ENCODE measurements around the gene CHMP4A. TPM values are rescaled to one million over a fixed set of nuclear protein-coding genes. Genes with fewer than 3 reads are reported as not detected.

CHMP4A gene, protein sequence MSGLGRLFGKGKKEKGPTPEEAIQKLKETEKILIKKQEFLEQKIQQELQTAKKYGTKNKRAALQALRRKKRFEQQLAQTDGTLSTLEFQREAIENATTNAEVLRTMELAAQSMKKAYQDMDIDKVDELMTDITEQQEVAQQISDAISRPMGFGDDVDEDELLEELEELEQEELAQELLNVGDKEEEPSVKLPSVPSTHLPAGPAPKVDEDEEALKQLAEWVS
- 10 to 100 TPM; 56.1 to 58.4 (median 56.9) TPM for polyA plus RNA-seq (ENCODE audit: insufficient read length in 3 of 3)
- long read RNA-seq, donor 1, transcript CHMP4A-201 (6 exons, 1,393 nt): major isoform, 19 of 27 reads
- long read RNA-seq, donor 1, partial matches to known transcripts: 6 of 27 reads
- long read RNA-seq, donor 1, other reads (novel, unspliced or antisense): 0 of 27 reads
- long read RNA-seq, donor 2, transcript CHMP4A-201 (6 exons, 1,393 nt): major isoform, 15 of 16 reads
- long read RNA-seq, donor 2, partial matches to known transcripts: 0 of 16 reads
- long read RNA-seq, donor 2, other reads (novel, unspliced or antisense): 0 of 16 reads
- long read RNA-seq, donor 3, transcript CHMP4A-201 (6 exons, 1,393 nt): major isoform, 31 of 35 reads
- long read RNA-seq, donor 3, partial matches to known transcripts: 0 of 35 reads
- long read RNA-seq, donor 3, other reads (novel, unspliced or antisense): 0 of 35 reads
- long read RNA-seq, donor 4, transcript CHMP4A-201 (6 exons, 1,393 nt): major isoform, 29 of 34 reads
- long read RNA-seq, donor 4, partial matches to known transcripts: 0 of 34 reads
- long read RNA-seq, donor 4, other reads (novel, unspliced or antisense): 0 of 34 reads
- long read RNA-seq, donor 5: 0 reads
- long read RNA-seq, donor 6, transcript CHMP4A-201 (6 exons, 1,393 nt): major isoform, 15 of 20 reads
- long read RNA-seq, donor 6, partial matches to known transcripts: 0 of 20 reads
- long read RNA-seq, donor 6, other reads (novel, unspliced or antisense): 0 of 20 reads
- long read RNA-seq, donor 7, transcript CHMP4A-201 (6 exons, 1,393 nt): major isoform, 28 of 28 reads
- long read RNA-seq, donor 7, partial matches to known transcripts: 0 of 28 reads
- long read RNA-seq, donor 7, other reads (novel, unspliced or antisense): 0 of 28 reads
- long read RNA-seq, donor 8: 0 reads
- long read RNA-seq, donor 9, transcript CHMP4A-201 (6 exons, 1,393 nt): major isoform, 24 of 26 reads
- long read RNA-seq, donor 9, partial matches to known transcripts: 0 of 26 reads
- long read RNA-seq, donor 9, other reads (novel, unspliced or antisense): 0 of 26 reads
- long read RNA-seq, donor 10, transcript CHMP4A-201 (6 exons, 1,393 nt): major isoform, 24 of 30 reads
- long read RNA-seq, donor 10, partial matches to known transcripts: 0 of 30 reads
- long read RNA-seq, donor 10, other reads (novel, unspliced or antisense): 0 of 30 reads
- long read RNA-seq, donor 11, transcript CHMP4A-201 (6 exons, 1,393 nt): major isoform, 24 of 25 reads
- long read RNA-seq, donor 11, partial matches to known transcripts: 0 of 25 reads
- long read RNA-seq, donor 11, other reads (novel, unspliced or antisense): 0 of 25 reads
- long read RNA-seq, donor 12, transcript CHMP4A-201 (6 exons, 1,393 nt): major isoform, 9 of 11 reads
- long read RNA-seq, donor 12, partial matches to known transcripts: 0 of 11 reads
- long read RNA-seq, donor 12, other reads (novel, unspliced or antisense): 0 of 11 reads
- long read RNA-seq, donor 13: 0 reads
- long read RNA-seq, donor 14, transcript CHMP4A-201 (6 exons, 1,393 nt): major isoform, 23 of 27 reads
- long read RNA-seq, donor 14, partial matches to known transcripts: 0 of 27 reads
- long read RNA-seq, donor 14, other reads (novel, unspliced or antisense): 0 of 27 reads
- long read RNA-seq, donor 15, transcript CHMP4A-201 (6 exons, 1,393 nt): major isoform, 15 of 26 reads
- long read RNA-seq, donor 15, partial matches to known transcripts: 10 of 26 reads
- long read RNA-seq, donor 15, other reads (novel, unspliced or antisense): 0 of 26 reads
- long read RNA-seq, donor 16, transcript CHMP4A-201 (6 exons, 1,393 nt): major isoform, 68 of 89 reads
- long read RNA-seq, donor 16, partial matches to known transcripts: 15 of 89 reads
- long read RNA-seq, donor 16, other reads (novel, unspliced or antisense): 0 of 89 reads

DNA sequence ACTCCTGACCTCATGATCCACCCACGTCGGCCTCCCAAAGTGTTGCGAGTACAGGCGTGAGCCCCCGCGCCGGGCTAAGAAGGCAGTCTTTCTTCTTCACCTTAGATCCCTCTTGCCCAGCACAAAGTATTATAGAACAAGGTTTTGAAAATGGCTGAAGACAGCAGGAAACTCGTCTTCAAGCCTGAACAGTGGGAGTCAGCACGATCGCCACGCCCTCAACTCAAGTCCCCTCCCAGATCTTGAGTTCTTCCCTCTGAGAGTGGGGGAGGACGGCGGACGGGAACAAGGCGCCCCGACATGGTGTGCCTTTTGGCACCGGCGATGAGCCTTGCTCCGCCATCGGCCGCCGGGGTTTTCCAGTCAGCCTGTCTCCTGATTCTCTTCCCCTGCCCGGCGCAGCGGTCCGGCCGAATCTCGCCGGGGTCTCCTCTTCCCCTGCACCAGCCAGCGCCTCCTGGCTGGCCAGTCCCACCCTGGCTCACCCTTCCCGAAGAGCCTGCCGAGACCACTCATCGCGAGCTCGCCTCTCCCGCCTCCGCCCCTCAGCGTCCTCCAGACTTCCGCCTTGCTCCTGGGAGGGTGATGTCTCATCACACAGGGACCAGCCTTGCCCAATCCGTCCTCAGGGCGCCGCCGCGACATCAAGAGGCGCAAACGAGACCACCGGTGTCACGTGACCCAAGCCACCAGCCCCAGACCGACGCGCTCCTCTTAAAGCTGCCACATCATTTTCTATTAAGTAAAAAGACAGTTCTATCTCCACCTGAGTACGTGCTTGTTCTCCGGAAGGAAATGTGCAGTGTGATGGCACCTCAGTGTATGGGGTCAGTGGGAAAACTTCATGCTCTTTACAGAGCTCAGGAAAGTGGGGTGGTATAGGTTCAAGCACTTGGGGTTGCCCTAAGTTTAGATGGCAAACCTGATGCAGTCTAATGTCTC, at the start of gene CHMP4A:
TSS of gene CHMP4A (minus strand) at position 565 of the 942 bp plus-strand sequence. CDS start at position 516, 49 bp downstream.
- DNase-seq (ENCODE audit: extremely low read depth in 1 of 11, low read depth in 9 of 11, low spot score in 4 of 11): peak; percentile 87 to 97 (median 94)

DNA sequence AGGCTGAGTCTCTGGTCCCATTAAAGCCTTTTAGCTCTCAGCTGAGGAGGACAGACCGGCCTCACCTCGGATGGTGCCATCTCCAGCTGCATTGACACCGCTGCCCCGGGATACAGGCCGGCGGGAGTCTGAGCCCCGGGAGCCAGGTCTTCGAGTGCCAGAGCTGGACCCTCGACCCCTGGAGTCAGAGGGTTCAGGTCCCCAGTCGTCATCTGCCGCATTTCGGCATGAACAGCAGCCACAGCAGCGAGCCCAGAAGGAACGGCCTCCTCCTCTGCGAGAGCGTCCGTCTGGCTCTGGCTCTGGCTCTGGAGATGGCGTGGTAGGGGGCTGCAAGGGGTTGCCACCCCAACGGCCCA, 48.7 kb upstream of the CHMP4A start:
- no peak for DNase-seq (ENCODE audit: extremely low read depth in 1 of 11, low read depth in 9 of 11, low spot score in 4 of 11)

DNA sequence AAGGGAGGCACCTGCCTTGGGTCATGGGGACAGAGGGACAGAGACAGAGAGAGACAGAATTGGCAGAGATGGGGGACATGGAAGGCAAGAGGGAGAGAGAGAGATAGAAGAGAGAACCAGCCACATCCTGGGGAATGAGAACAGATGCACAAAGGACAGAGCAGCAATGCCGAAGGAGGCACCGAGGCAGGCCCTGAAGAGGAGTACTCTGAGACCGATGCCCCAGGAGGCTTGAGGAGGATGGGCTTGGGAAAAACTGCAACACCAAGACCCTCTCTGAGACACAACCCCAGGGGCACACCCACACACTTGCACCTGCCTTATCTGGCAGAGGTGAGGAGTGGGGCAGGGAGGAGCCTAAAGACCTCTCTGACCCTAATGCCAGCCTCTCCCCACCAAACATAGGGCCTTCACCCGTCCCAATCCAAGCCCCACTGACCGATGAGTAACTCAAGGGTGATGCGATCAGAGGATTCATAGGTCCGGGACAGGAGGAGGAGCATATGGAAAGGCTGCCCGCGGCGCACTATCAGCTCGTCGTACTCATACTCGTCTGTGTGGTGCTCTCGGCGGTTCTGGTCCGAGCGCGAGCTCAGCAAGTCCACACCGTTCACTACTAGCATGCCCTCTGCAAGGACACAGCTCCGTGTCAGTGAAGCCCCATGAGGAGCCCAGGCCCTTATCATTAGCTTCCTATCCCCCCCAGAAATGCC, 48.1 kb upstream of the CHMP4A start:
- no peak for DNase-seq (ENCODE audit: extremely low read depth in 1 of 11, low read depth in 9 of 11, low spot score in 4 of 11)

DNA sequence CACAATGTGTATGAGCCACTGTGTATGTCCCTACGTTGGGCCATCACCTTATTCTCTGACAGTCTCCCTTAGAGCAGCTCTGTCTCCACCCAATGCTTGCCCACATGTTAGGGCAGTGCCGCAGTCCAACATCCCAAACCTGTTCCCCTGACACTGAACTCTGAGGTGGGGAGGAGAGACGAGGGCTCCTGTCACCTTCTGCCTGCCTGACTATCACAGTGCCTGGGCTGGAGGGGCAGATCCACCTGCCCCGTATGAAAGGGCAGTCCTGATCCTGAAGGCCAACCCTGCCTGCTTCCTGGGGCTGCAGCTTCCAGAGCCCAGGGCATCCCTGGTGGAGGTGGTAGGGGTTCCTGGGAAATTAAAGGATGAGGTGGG, 47.5 kb upstream of the CHMP4A start:
- no peak for DNase-seq (ENCODE audit: extremely low read depth in 1 of 11, low read depth in 9 of 11, low spot score in 4 of 11)

DNA sequence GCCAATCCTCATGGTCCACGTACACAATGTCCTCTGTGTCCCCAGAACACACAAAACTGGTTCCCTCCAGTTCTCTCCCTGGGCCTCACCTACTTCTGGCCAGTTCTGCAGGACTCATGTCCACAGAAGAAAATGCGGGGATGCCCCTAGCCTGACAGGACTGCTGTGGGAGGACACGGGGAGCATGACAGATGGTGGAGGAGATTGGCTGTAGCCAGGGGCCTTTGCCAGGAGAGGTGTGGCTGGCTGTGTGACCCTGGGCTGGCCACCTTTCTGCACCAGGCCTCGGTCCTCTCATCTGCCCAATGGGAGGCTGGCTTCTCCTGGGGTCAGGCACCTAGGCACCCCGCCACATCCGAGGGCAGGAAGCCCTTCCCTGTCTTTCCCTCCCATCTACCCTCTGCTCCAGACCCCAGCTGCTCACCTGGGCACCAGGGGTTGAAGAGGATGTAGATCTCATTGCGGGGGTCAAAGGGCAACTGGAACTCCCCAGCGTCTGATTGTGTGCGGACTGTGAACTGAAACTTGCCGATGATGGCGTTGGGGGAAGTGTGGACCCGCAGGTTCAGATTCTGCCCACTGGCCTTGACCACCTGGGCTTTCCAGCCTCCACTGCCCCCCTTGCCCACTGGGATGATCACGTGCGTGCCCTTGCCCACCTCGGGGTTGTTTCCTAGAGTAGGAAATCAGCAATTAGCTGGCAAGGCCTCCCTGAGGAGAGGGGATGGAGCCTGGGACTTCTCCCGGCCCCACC, 46.9 kb upstream of the CHMP4A start:
- DNase-seq (ENCODE audit: extremely low read depth in 1 of 11, low read depth in 9 of 11, low spot score in 4 of 11): no peak

DNA sequence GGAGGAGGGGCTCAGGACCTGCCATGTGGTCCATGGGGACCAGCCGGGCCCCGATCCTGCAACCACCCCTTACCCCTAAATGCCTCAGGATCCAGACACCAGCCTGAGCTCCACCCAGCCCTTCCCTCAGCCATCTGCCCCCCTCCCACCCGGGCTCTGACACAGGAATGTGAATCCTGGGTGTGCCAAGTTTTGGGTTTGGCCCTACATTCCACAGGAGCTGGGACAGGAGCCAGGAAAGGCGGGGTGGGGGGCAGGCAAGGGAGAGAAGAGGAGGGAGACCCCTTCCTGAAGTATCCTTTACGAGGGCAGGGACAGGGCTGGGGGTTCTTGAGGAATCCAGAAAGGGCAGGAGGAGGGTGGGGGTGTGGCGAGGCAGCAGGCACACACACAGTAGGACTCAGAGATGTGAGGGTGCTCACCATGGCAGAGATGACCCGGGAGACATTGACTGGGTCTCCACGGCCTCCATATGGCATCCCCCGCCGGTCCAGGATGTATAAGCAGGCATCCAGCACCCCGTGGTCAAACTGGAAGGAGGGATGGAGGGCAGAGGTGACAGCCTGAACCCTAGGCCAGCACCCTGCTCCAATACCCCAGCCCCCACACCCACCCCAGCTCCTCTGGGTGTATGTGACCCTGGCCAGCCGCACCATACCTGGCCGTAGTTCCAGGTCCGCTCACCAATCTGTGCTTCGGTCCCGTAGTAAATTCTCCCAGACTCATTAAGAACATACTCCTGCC, 46.2 kb upstream of the CHMP4A start:
- peak in 1 of 11 donors; percentile 5 for DNase-seq (ENCODE audit: extremely low read depth in 1 of 11, low read depth in 9 of 11, low spot score in 4 of 11)

DNA sequence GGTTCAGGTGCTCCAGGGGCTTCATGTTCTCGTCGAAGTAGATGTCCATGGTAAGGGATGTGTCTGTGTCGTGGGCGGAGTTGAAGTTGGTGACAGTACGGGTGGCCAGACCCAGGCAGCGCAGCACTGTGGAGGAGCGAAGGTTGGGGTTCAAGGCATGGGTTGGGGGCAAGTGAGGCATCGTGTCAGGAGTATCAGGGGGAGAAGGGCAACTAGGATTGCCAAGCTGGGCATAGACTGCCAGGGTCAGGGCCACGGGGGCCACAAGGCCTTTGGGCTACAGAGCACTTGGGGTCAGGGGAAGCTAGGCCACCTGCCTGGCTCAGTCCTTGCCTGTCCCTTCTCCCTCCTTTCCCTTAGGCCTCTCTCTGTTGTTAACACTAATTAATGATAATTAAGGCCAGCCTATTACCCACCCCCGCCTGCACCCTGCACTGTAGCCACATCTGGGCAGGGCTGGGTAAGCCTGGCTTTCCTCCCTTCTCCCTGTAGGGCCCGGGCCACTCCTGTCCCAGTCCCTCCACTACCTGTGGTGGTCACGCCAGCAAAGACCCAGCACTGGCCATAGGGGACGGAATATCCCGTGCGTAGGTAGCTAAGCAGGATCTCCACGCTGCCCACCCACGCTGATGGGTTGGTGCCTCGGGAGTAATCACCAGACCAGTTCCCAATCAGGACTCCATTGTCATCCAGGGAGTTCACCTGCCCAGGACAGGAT, 45.4 kb upstream of the CHMP4A start:
- DNase-seq (ENCODE audit: extremely low read depth in 1 of 11, low read depth in 9 of 11, low spot score in 4 of 11): no peak

DNA sequence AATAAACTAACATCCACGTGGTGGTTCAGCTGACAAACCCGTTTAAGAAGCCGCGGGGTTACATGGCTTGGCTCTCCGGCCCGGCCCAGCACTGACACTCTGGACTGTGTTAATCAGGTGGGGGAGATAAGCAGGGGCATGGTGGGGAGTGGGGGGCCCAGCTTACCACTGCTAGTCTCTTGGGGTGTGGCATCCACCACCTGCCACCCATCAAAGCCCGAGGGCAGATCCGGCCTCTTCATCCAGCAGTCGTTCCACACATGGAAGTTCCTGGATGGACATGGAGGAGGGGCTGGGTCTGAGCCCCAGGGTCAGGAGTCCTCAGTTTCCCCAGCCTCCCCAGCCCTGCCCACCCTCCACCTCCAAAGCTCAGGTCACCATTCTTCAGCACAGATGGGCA, 44.8 kb upstream of the CHMP4A start:
- no peak for DNase-seq (ENCODE audit: extremely low read depth in 1 of 11, low read depth in 9 of 11, low spot score in 4 of 11)

DNA sequence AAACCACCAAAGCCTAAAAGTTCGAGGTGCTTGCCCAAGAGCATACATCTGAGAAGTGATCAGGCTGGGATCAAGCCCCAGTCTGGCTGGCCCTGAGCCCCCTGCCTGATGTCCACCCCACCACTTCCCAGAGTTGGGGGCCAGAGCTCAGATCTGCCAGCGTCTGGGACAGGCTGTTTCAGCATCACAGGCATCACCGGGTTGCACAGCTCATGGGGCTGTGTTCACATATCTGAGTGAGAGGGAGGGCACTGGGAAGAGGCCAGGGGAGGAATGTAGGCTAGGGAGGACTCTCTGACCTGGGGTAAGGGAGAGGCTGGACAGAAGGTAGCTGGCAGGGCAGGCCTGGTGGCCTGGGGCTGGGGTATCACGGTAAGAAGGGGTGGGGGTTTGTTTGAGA, 43.7 kb upstream of the CHMP4A start:
- DNase-seq (ENCODE audit: extremely low read depth in 1 of 11, low read depth in 9 of 11, low spot score in 4 of 11): no peak

DNA sequence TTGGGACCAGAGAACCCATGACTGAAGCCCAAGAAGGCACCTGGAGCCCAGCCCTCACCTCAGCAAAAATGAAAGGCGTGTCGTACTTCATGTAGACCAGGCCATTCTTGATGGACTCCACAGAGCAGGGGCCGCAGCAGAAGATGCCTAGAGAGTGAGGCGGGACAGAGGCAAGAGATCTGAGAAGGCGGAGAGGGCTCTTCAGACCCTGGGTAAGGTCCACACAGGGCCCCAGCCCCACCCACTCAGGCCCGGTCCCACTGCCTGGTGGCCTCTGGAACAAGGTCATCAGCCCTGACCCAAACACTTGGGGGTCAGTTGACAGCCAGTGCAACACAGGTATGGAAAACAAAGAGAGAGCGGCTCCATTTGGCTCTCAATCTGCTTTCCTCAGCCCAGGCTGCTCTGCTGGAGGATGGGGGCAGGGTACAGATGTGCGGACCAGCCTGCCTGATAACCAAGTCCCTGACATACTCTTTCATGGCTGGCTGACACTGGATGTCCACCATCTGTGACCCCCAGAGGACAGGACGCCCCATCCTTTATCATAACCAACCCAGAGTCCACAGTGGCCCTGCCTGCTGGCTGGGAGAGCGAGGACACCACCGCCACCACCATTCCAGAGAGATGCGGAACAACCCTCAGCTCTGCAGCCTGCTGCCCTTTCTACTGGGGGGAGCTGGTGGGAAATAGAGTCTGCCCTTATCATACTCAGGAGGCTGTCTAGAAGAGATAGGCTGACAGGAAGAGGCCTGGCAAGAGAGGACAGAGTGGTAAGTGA, 42.8 kb upstream of the CHMP4A start:
- no peak for DNase-seq (ENCODE audit: extremely low read depth in 1 of 11, low read depth in 9 of 11, low spot score in 4 of 11)

DNA sequence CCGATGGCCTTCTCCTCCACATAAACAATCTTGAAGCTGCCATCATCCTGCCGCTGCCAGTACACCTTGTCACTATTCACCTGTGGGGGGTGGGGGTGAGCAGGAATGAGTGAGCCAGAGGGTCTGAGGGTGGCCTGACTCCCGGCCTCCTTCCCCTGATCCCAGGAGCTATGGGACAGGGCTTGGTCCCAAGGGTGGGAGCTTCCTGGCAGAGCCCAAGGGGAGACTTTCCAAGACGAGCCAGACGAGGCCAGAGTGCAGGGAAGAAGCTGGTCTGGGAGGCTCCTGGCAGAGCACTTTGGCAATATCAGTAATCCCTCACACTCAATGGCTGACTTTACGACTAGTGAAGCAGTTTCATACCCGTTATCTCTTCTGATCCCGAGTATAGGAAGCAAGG, 42.1 kb upstream of the CHMP4A start:
- no peak for DNase-seq (ENCODE audit: extremely low read depth in 1 of 11, low read depth in 9 of 11, low spot score in 4 of 11)

DNA sequence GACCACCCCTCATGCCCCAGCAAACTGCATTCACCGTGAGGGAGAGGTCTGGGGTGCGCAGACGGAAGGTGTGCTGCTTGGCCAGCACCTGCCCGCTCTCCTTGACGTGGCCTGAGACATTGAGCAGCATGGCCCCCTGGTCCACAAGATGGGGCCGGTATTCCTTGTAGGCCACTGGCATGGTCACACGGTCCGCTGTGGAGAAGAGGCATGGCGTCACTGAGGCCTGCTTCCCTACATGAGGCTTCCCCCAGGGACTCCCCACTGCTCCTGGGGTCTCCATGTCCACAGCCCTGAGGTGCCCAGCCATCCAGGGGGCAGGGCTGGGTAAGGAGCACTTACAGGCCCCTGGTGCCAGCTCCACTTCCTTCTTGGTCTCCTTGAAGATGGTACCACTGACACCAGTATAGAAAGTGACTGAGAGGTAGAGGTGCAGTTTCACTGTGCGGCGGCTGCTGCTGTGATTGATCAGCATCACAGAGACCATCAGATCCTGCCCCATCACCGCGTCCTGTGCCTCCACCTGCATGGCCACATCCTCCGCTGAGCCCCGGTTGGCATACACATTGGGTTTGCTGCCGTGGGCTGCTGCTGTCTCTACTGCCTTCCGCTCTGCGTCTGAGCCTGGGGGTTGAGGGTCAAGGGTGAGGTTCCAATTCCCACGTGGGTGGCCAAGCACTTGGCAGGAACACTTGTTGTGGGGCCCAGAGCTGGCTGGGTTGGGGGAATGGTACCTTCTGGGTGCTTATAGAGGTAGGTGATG, 41.5 kb upstream of the CHMP4A start:
- no peak for DNase-seq (ENCODE audit: extremely low read depth in 1 of 11, low read depth in 9 of 11, low spot score in 4 of 11)

DNA sequence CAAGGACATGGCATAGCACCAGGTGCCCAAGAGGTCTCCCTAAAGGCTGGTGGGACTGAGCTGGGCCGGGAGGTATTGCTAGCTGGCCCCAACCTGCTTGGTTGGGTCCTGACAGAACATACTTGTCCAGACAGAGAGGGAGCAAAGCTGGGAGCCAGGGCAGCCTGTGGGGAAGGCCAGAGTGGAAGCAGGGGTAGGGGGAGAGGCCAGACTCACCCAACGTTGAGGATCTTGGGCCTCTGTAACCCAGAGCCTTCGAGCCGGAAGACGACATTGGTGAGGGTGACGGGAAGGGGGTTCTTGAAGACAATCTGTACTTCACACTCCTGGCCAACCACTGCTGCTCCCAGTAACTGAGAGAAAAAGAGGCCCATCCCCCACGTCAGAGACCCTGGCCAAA, 40.6 kb upstream of the CHMP4A start:
- no peak for DNase-seq (ENCODE audit: extremely low read depth in 1 of 11, low read depth in 9 of 11, low spot score in 4 of 11)
